ENCODE data around the gene NPAS3. TPM values are rescaled to one million over a fixed set of nuclear protein-coding genes. Genes with fewer than 3 reads are reported as not detected.

The NPAS3 gene
- total and polyA plus RNA-seq, 5 donors from 2014 or later = not detected

- Histone ChIP-seq H3K9me3 (ENCODE audit: control insufficient read depth in 2 of 2, low read length in 2 of 2) (no peaks in the 10 kb centered on the region), H3K36me3 (ENCODE audit: control insufficient read depth, insufficient read depth, low read length) (no peaks in the 10 kb centered on the region), H3K27me3 (ENCODE audit: control insufficient read depth, insufficient read depth, low read length) (no peaks in the 10 kb centered on the region), H3K4me3 (ENCODE audit: low read depth, low read length) (no peak overlapping the region), H3K27ac (ENCODE audit: insufficient read depth, low read length, poor library complexity, severe bottlenecking) (no peak overlapping the region), H3K4me1 (ENCODE audit: control insufficient read depth, insufficient read depth, low read length, poor library complexity, severe bottlenecking) (no peaks in the 10 kb centered on the region)
- no peak overlapping the region for H3K4me3 Mint-ChIP-seq
- no peak overlapping the region for H3K27ac Mint-ChIP-seq
- H3K27me3 Mint-ChIP-seq = no peaks in the 10 kb centered on the region
- ATAC-seq (ENCODE audit: low read depth in 2 of 2) = no peak
- DNase-seq = no peak
- no peaks in the 10 kb centered on the region for H3K36me3 Mint-ChIP-seq
- H3K9me3 Mint-ChIP-seq = peaks cover 0 to 5% (median 2%) of the 10 kb centered on the region in 7 donors
- no peaks in the 10 kb centered on the region for H3K4me1 Mint-ChIP-seq
Measured at GRCh38 chr14:33290641-33291040, 352.0 kb downstream of the NPAS3 start.

DNA sequence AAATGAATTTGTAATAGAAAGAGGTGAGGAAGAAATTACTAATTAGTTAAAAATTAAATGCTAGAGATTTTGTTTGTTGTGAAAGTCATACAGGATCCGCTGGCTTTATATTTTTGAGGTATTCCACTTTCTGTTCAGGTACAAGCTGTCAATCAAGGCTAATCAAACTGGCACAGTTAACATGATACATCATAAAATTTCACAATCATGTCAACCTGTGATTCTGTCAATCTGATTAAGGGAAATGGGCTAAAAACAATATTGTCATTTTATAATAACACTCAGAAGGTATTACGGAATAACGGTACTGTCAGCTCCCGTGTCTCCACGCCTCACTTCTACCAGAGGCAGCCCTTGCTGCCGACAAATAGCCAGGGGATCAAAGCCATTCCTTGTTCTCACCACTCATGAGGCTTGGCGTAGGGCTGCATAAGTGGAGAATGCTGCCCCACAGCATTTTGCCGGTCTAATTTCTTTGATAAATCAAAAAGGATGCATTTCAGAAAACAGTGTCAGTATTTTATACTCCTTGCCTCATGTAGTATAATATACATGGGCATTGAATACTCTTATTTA, 352.9 kb downstream of the NPAS3 start:
- no peak for DNase-seq
- H3K36me3 Mint-ChIP-seq = no peaks in the 10 kb centered on the region
- Histone ChIP-seq H3K36me3 (ENCODE audit: control insufficient read depth, insufficient read depth, low read length) (no peaks in the 10 kb centered on the region), H3K9me3 (ENCODE audit: control insufficient read depth in 2 of 2, low read length in 2 of 2) (no peaks in the 10 kb centered on the region), H3K4me1 (ENCODE audit: control insufficient read depth, insufficient read depth, low read length, poor library complexity, severe bottlenecking) (no peaks in the 10 kb centered on the region), H3K27ac (ENCODE audit: insufficient read depth, low read length, poor library complexity, severe bottlenecking) (no peak overlapping the region), H3K27me3 (ENCODE audit: control insufficient read depth, insufficient read depth, low read length) (no peaks in the 10 kb centered on the region), H3K4me3 (ENCODE audit: low read depth, low read length) (no peak overlapping the region)
- peaks cover 0 to 5% (median 2%) of the 10 kb centered on the region in 7 donors for H3K9me3 Mint-ChIP-seq
- H3K4me1 Mint-ChIP-seq = no peaks in the 10 kb centered on the region
- H3K27ac Mint-ChIP-seq = no peak overlapping the region
- no peaks in the 10 kb centered on the region for H3K27me3 Mint-ChIP-seq
- no peak for ATAC-seq (ENCODE audit: low read depth in 2 of 2)
- H3K4me3 Mint-ChIP-seq = no peak overlapping the region

GRCh38 chr14:33294419-33294818, 355.7 kb downstream of the NPAS3 start:
- H3K4me1 Mint-ChIP-seq = no peaks in the 10 kb centered on the region
- no peak overlapping the region for H3K27ac ChIP-seq (ENCODE audit: insufficient read depth, low read length, poor library complexity, severe bottlenecking)
- no peak overlapping the region for H3K4me3 ChIP-seq (ENCODE audit: low read depth, low read length)
- no peak overlapping the region for H3K27ac Mint-ChIP-seq
- no peaks in the 10 kb centered on the region for H3K36me3 ChIP-seq (ENCODE audit: control insufficient read depth, insufficient read depth, low read length)
- DNase-seq = no peak
- no peaks in the 10 kb centered on the region for H3K9me3 ChIP-seq (ENCODE audit: control insufficient read depth in 2 of 2, low read length in 2 of 2)
- H3K27me3 ChIP-seq (ENCODE audit: control insufficient read depth, insufficient read depth, low read length) = no peaks in the 10 kb centered on the region
- H3K4me3 Mint-ChIP-seq = no peak overlapping the region
- H3K9me3 Mint-ChIP-seq = peaks cover 0 to 5% (median 0%) of the 10 kb centered on the region in 7 donors
- no peak for ATAC-seq (ENCODE audit: low read depth in 2 of 2)
- no peaks in the 10 kb centered on the region for H3K36me3 Mint-ChIP-seq
- H3K4me1 ChIP-seq (ENCODE audit: control insufficient read depth, insufficient read depth, low read length, poor library complexity, severe bottlenecking) = no peaks in the 10 kb centered on the region
- H3K27me3 Mint-ChIP-seq = no peaks in the 10 kb centered on the region

- Histone ChIP-seq H3K27me3 (ENCODE audit: control insufficient read depth, insufficient read depth, low read length) (no peaks in the 10 kb centered on the region), H3K4me1 (ENCODE audit: control insufficient read depth, insufficient read depth, low read length, poor library complexity, severe bottlenecking) (no peaks in the 10 kb centered on the region)
- H3K36me3 Mint-ChIP-seq = no peaks in the 10 kb centered on the region
Measured at GRCh38 chr14:33297565-33297964, 358.9 kb downstream of the NPAS3 start.

DNA sequence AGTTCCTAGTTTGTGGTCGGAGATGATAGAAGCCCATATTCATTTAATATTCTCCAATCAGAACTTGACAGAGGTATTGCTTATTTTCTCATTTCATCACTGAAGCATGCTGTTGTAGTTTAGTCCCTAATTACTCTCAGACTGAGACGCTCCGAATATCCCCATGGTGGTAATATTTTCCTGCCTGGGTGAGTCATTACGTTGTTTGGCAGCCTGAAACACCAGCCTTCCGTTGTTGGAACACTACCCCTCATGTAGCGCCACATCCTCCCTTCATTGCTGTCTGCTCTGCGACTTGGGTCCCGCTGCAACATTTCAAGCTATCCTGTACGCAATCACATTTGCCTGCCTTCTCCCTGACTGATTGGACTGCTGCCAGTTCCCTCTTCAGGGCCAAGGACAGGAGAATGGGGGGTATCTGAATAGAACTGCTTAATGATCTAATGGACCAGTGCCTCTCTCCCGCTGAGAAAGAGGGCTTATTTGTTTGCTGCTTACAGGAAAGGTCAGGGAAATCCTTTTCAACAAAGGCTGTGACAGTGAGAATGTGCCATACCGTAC, 369.1 kb downstream of the NPAS3 start:
- Histone ChIP-seq H3K4me3 (ENCODE audit: low read depth, low read length) (no peak overlapping the region), H3K27me3 (ENCODE audit: control insufficient read depth, insufficient read depth, low read length) (no peaks in the 10 kb centered on the region), H3K9me3 (ENCODE audit: control insufficient read depth in 2 of 2, low read length in 2 of 2) (no peaks in the 10 kb centered on the region), H3K4me1 (ENCODE audit: control insufficient read depth, insufficient read depth, low read length, poor library complexity, severe bottlenecking) (no peaks in the 10 kb centered on the region), H3K27ac (ENCODE audit: insufficient read depth, low read length, poor library complexity, severe bottlenecking) (no peak overlapping the region), H3K36me3 (ENCODE audit: control insufficient read depth, insufficient read depth, low read length) (no peaks in the 10 kb centered on the region)
- no peak overlapping the region for H3K4me3 Mint-ChIP-seq
- no peak overlapping the region for H3K27ac Mint-ChIP-seq
- H3K9me3 Mint-ChIP-seq = peaks cover 0 to 2% (median 0%) of the 10 kb centered on the region in 7 donors
- ATAC-seq (ENCODE audit: low read depth in 2 of 2) (no peak), DNase-seq (no peak)
- no peaks in the 10 kb centered on the region for H3K36me3 Mint-ChIP-seq
- no peaks in the 10 kb centered on the region for H3K4me1 Mint-ChIP-seq
- peaks cover 5% of the 10 kb centered on the region for H3K27me3 Mint-ChIP-seq

More at GRCh38 chr14:33297565-33297964, 358.9 kb downstream of the NPAS3 start:
- no peaks in the 10 kb centered on the region for H3K9me3 ChIP-seq (ENCODE audit: control insufficient read depth in 2 of 2, low read length in 2 of 2)
- no peak overlapping the region for H3K4me3 Mint-ChIP-seq
- no peak overlapping the region for H3K4me3 ChIP-seq (ENCODE audit: low read depth, low read length)
- no peaks in the 10 kb centered on the region for H3K36me3 ChIP-seq (ENCODE audit: control insufficient read depth, insufficient read depth, low read length)
- DNase-seq = no peak
- peaks cover 0 to 5% (median 0%) of the 10 kb centered on the region in 7 donors for H3K9me3 Mint-ChIP-seq
- no peak overlapping the region for H3K27ac Mint-ChIP-seq
- no peak for ATAC-seq (ENCODE audit: low read depth in 2 of 2)
- H3K27me3 Mint-ChIP-seq = no peaks in the 10 kb centered on the region
- no peaks in the 10 kb centered on the region for H3K4me1 Mint-ChIP-seq
- H3K27ac ChIP-seq (ENCODE audit: insufficient read depth, low read length, poor library complexity, severe bottlenecking) = no peak overlapping the region

- ATAC-seq (ENCODE audit: low read depth in 2 of 2) = no peak
- peaks cover 5% of the 10 kb centered on the region for H3K27me3 Mint-ChIP-seq
Measured at GRCh38 chr14:33309106-33309505, 370.4 kb downstream of the NPAS3 start.

GRCh38 chr14:33315217-33315616, 376.5 kb downstream of the NPAS3 start:
- no peaks in the 10 kb centered on the region for H3K36me3 Mint-ChIP-seq
- H3K27ac ChIP-seq (ENCODE audit: insufficient read depth, low read length, poor library complexity, severe bottlenecking) = no peak overlapping the region
- peaks cover 5% of the 10 kb centered on the region for H3K27me3 Mint-ChIP-seq
- H3K4me3 ChIP-seq (ENCODE audit: low read depth, low read length) = no peak overlapping the region
- DNase-seq (no peak), ATAC-seq (ENCODE audit: low read depth in 2 of 2) (no peak)
- H3K9me3 ChIP-seq (ENCODE audit: control insufficient read depth in 2 of 2, low read length in 2 of 2) = no peaks in the 10 kb centered on the region
- H3K4me3 Mint-ChIP-seq = no peak overlapping the region
- H3K9me3 Mint-ChIP-seq = peaks cover 0 to 9% (median 3%) of the 10 kb centered on the region in 7 donors
- H3K4me1 ChIP-seq (ENCODE audit: control insufficient read depth, insufficient read depth, low read length, poor library complexity, severe bottlenecking) = no peaks in the 10 kb centered on the region
- no peaks in the 10 kb centered on the region for H3K4me1 Mint-ChIP-seq
- H3K36me3 ChIP-seq (ENCODE audit: control insufficient read depth, insufficient read depth, low read length) = no peaks in the 10 kb centered on the region
- no peaks in the 10 kb centered on the region for H3K27me3 ChIP-seq (ENCODE audit: control insufficient read depth, insufficient read depth, low read length)
- no peak overlapping the region for H3K27ac Mint-ChIP-seq

More at GRCh38 chr14:33309106-33309505, 370.4 kb downstream of the NPAS3 start:
- H3K27ac Mint-ChIP-seq = no peak overlapping the region
- H3K36me3 ChIP-seq (ENCODE audit: control insufficient read depth, insufficient read depth, low read length) = no peaks in the 10 kb centered on the region
- no peaks in the 10 kb centered on the region for H3K27me3 ChIP-seq (ENCODE audit: control insufficient read depth, insufficient read depth, low read length)
- H3K9me3 ChIP-seq (ENCODE audit: control insufficient read depth in 2 of 2, low read length in 2 of 2) = no peaks in the 10 kb centered on the region
- H3K36me3 Mint-ChIP-seq = no peaks in the 10 kb centered on the region
- peaks cover 0 to 2% (median 0%) of the 10 kb centered on the region in 7 donors for H3K9me3 Mint-ChIP-seq
- no peak for DNase-seq
- no peaks in the 10 kb centered on the region for H3K4me1 Mint-ChIP-seq
- no peak overlapping the region for H3K4me3 ChIP-seq (ENCODE audit: low read depth, low read length)
- no peak overlapping the region for H3K27ac ChIP-seq (ENCODE audit: insufficient read depth, low read length, poor library complexity, severe bottlenecking)
- no peak overlapping the region for H3K4me3 Mint-ChIP-seq
- H3K4me1 ChIP-seq (ENCODE audit: control insufficient read depth, insufficient read depth, low read length, poor library complexity, severe bottlenecking) = no peaks in the 10 kb centered on the region

DNA sequence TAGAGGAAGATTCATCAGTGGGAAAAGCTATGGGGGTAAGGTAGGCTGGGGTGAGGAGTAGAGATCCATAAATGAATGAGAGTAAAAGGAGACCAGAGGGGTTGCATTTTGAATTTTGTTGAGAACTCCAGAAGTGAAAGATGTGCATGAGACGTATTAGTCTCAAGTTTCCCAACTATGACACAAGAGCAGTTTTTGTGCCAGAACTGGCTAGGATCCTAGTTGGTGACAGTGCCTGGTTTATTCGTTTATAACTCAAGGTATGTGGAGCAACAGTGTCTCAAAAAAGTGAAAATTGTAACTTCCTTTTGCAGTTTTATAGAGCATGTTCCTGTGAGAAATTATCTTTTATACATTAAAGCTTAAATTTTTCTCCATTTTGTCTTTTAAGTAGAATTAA, 377.0 kb downstream of the NPAS3 start:
- no peak for ATAC-seq (ENCODE audit: low read depth in 2 of 2)
- H3K27ac Mint-ChIP-seq = no peak overlapping the region

More for the DNA sequence above, 377.0 kb downstream of the NPAS3 start:
- Histone ChIP-seq H3K4me1 (ENCODE audit: control insufficient read depth, insufficient read depth, low read length, poor library complexity, severe bottlenecking) (no peaks in the 10 kb centered on the region), H3K27ac (ENCODE audit: insufficient read depth, low read length, poor library complexity, severe bottlenecking) (no peak overlapping the region), H3K27me3 (ENCODE audit: control insufficient read depth, insufficient read depth, low read length) (no peaks in the 10 kb centered on the region), H3K9me3 (ENCODE audit: control insufficient read depth in 2 of 2, low read length in 2 of 2) (no peaks in the 10 kb centered on the region), H3K4me3 (ENCODE audit: low read depth, low read length) (no peak overlapping the region), H3K36me3 (ENCODE audit: control insufficient read depth, insufficient read depth, low read length) (no peaks in the 10 kb centered on the region)
- Mint-ChIP-seq H3K9me3 (peaks cover 0 to 9% (median 3%) of the 10 kb centered on the region in 7 donors), H3K27me3 (peaks cover 5% of the 10 kb centered on the region), H3K4me1 (no peaks in the 10 kb centered on the region), H3K36me3 (no peaks in the 10 kb centered on the region), H3K4me3 (no peak overlapping the region)
- DNase-seq = no peak

Measured in CD4-positive, CD25-positive, alpha-beta regulatory T cell (primary cell).